ENCODE measurements around the gene CHCHD3. TPM values are rescaled to one million over a fixed set of nuclear protein-coding genes. Genes with fewer than 3 reads are reported as not detected.

The CHCHD3 gene
- polyA plus RNA-seq, 1 donor, result 56.8 TPM

- H3K9me3 ChIP-seq (ENCODE audit: control insufficient read depth, low read depth, low read length), result no peaks in the 10 kb centered on the region
These were observed 296.0 kb downstream of the CHCHD3 start for GRCh38 chr7:132785870-132786269.

GRCh38 chr7:132784406-132784805, 297.5 kb downstream of the CHCHD3 start:
- no peaks in the 10 kb centered on the region for H3K9me3 ChIP-seq (ENCODE audit: control insufficient read depth, low read depth, low read length)
- H3K36me3 ChIP-seq (ENCODE audit: control insufficient read depth, insufficient read depth, low read length), result peaks cover 14% of the 10 kb centered on the region
- H3K4me3 ChIP-seq (ENCODE audit: low read length), result no peak overlapping the region
- H3K27me3 ChIP-seq (ENCODE audit: control insufficient read depth, insufficient read depth, low read length), result no peaks in the 10 kb centered on the region
- H3K27ac ChIP-seq (ENCODE audit: low read length), result no peak overlapping the region
- WGBS (ENCODE audit: insufficient coverage, low lambda C conversion rate), result no CpG with 5 or more reads among the region's 4 CpGs
- no peaks in the 10 kb centered on the region for H3K4me1 ChIP-seq (ENCODE audit: control insufficient read depth, insufficient read depth, low read length)
- DNase-seq, result no peak

More at GRCh38 chr7:132785870-132786269, 296.0 kb downstream of the CHCHD3 start:
- H3K27ac ChIP-seq (ENCODE audit: low read length), result no peak overlapping the region
- 100% methylated on average over 1 of the region's 6 CpGs for WGBS (ENCODE audit: insufficient coverage, low lambda C conversion rate)
- no peaks in the 10 kb centered on the region for H3K4me1 ChIP-seq (ENCODE audit: control insufficient read depth, insufficient read depth, low read length)
- no peak for DNase-seq
- H3K4me3 ChIP-seq (ENCODE audit: low read length), result no peak overlapping the region
- H3K27me3 ChIP-seq (ENCODE audit: control insufficient read depth, insufficient read depth, low read length), result no peaks in the 10 kb centered on the region
- H3K36me3 ChIP-seq (ENCODE audit: control insufficient read depth, insufficient read depth, low read length), result peaks cover 14% of the 10 kb centered on the region

DNA sequence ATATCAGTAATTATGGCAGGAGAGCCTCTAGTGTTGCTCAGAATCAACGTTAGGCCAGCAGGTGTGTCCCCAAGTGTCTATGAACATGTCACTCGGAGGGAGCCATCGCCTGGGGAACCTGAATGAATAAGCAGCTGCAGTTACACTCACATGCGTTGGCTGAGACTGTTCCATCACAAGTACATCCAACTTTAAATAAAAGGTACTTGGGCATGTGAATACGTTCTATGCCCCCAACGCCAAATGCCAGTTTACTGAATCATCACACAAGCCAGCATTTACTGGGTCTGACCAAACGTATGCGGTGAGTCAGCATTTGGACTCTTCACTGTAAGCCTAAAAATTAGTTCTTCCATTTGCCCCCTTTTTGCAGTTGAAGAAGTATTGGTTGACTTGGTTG, 298.1 kb downstream of the CHCHD3 start:
- Histone ChIP-seq H3K27me3 (ENCODE audit: control insufficient read depth, insufficient read depth, low read length) (no peaks in the 10 kb centered on the region), H3K4me3 (ENCODE audit: low read length) (no peak overlapping the region), H3K9me3 (ENCODE audit: control insufficient read depth, low read depth, low read length) (no peaks in the 10 kb centered on the region), H3K4me1 (ENCODE audit: control insufficient read depth, insufficient read depth, low read length) (no peaks in the 10 kb centered on the region), H3K27ac (ENCODE audit: low read length) (no peak overlapping the region), H3K36me3 (ENCODE audit: control insufficient read depth, insufficient read depth, low read length) (peaks cover 14% of the 10 kb centered on the region)
- WGBS (ENCODE audit: insufficient coverage, low lambda C conversion rate), result no CpG with 5 or more reads among the region's 8 CpGs
- DNase-seq, result no peak

DNA sequence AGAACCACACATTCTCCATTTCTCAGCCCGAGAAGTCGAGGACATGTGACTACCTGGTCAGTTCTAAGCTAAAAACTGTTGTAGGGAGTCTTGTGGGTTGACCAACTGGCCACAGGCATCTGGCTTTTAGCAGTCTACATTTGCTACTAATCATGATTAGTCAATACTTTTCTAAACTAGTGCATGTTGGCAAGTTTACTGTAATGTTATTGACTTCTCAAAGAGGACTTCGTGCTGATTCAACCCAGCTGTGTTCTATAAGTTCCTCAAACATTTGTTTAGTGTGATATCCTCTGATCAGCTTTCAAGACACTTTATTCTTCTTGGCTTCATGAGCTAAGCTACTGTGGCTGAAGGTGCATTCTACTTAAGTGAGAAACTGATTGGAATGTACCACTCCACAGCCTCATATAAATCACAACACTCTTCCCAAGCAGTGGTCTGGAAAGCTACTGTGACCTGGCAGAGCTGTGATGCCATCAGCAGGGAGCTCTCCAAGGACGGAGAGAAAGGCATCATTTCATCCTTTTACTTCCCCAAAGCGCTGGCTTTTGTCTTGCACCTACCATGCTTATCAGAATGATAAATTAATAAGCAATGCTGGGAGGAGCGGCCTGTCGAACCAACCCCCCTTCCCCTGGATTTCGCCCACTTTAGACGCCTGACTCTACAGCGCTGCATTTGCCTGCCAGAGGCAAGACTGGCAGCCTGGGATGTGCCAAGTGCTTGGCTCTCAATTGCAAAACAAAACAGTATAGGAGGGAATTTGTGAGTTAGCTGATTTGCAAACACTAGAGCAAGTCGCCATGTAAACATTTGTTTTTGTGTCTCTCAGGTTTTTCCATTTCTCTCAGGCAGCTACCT, 298.9 kb downstream of the CHCHD3 start:
- H3K27me3 ChIP-seq (ENCODE audit: control insufficient read depth, insufficient read depth, low read length), result no peaks in the 10 kb centered on the region
- no peaks in the 10 kb centered on the region for H3K9me3 ChIP-seq (ENCODE audit: control insufficient read depth, low read depth, low read length)
- 80% methylated on average over 1 of the region's 11 CpGs for WGBS (ENCODE audit: insufficient coverage, low lambda C conversion rate)
- H3K36me3 ChIP-seq (ENCODE audit: control insufficient read depth, insufficient read depth, low read length), result peaks cover 14% of the 10 kb centered on the region
- no peak overlapping the region for H3K27ac ChIP-seq (ENCODE audit: low read length)
- DNase-seq, result no peak
- H3K4me3 ChIP-seq (ENCODE audit: low read length), result no peak overlapping the region
- no peaks in the 10 kb centered on the region for H3K4me1 ChIP-seq (ENCODE audit: control insufficient read depth, insufficient read depth, low read length)

DNA sequence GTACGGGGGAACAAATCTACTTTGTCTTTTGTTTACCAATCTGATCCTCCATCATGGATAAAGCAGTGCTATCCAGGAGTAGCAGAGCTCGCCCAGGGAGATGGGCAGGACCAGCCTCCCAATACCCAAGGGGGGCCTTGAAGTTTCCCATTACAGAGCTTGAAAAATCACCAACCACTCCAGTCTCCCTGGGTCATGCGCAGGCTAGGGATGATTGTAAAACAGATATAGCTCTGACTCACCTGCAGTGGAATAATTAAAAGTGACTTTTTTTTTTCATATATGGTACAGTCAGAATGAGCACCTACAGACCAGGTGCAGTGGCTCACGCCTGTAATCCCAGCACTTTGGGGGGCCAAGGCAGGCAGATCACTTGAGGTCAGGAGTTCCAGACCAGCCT, 301.1 kb downstream of the CHCHD3 start:
- Histone ChIP-seq H3K4me1 (ENCODE audit: control insufficient read depth, insufficient read depth, low read length) (no peaks in the 10 kb centered on the region), H3K9me3 (ENCODE audit: control insufficient read depth, low read depth, low read length) (no peaks in the 10 kb centered on the region), H3K36me3 (ENCODE audit: control insufficient read depth, insufficient read depth, low read length) (peaks cover 14% of the 10 kb centered on the region), H3K4me3 (ENCODE audit: low read length) (no peak overlapping the region), H3K27me3 (ENCODE audit: control insufficient read depth, insufficient read depth, low read length) (peaks cover 3% of the 10 kb centered on the region), H3K27ac (ENCODE audit: low read length) (no peak overlapping the region)
- DNase-seq, result no peak
- no CpG with 5 or more reads among the region's 4 CpGs for WGBS (ENCODE audit: insufficient coverage, low lambda C conversion rate)

DNA sequence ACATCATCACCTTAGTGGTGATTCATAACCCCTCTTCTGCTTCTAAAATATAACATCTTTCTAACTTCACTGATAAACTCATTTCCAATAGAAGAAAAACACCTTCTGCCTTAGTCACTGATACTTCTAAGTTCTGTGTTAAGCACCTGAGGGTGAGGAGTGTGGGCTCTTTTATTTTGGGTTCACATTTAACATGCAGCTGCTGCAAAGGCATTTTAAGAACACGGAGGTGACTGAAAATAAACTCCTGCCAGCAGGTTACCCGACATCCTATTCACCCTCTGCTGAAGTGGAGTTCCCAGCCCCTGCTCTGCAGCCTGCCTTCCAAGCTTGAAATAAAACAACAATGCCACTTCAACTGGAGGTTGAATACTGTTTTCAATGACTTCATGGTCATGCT, 302.7 kb downstream of the CHCHD3 start:
- no peak overlapping the region for H3K4me3 ChIP-seq (ENCODE audit: low read length)
- peaks cover 9% of the 10 kb centered on the region for H3K36me3 ChIP-seq (ENCODE audit: control insufficient read depth, insufficient read depth, low read length)
- H3K27ac ChIP-seq (ENCODE audit: low read length), result no peak overlapping the region
- H3K4me1 ChIP-seq (ENCODE audit: control insufficient read depth, insufficient read depth, low read length), result no peaks in the 10 kb centered on the region
- H3K27me3 ChIP-seq (ENCODE audit: control insufficient read depth, insufficient read depth, low read length), result peaks cover 3% of the 10 kb centered on the region
- no CpG with 5 or more reads among the region's 2 CpGs for WGBS (ENCODE audit: insufficient coverage, low lambda C conversion rate)
- no peak for DNase-seq
- no peaks in the 10 kb centered on the region for H3K9me3 ChIP-seq (ENCODE audit: control insufficient read depth, low read depth, low read length)

GRCh38 chr7:132778761-132779160, 303.1 kb downstream of the CHCHD3 start:
- Histone ChIP-seq H3K27ac (ENCODE audit: low read length) (no peak overlapping the region), H3K27me3 (ENCODE audit: control insufficient read depth, insufficient read depth, low read length) (peaks cover 3% of the 10 kb centered on the region), H3K4me3 (ENCODE audit: low read length) (no peak overlapping the region), H3K9me3 (ENCODE audit: control insufficient read depth, low read depth, low read length) (no peaks in the 10 kb centered on the region), H3K36me3 (ENCODE audit: control insufficient read depth, insufficient read depth, low read length) (peaks cover 5% of the 10 kb centered on the region), H3K4me1 (ENCODE audit: control insufficient read depth, insufficient read depth, low read length) (no peaks in the 10 kb centered on the region)
- WGBS (ENCODE audit: insufficient coverage, low lambda C conversion rate), result no CpG with 5 or more reads among the region's 4 CpGs
- no peak for DNase-seq

- Histone ChIP-seq H3K27me3 (ENCODE audit: control insufficient read depth, insufficient read depth, low read length) (peaks cover 3% of the 10 kb centered on the region), H3K27ac (ENCODE audit: low read length) (no peak overlapping the region), H3K9me3 (ENCODE audit: control insufficient read depth, low read depth, low read length) (no peaks in the 10 kb centered on the region), H3K36me3 (ENCODE audit: control insufficient read depth, insufficient read depth, low read length) (no peaks in the 10 kb centered on the region), H3K4me1 (ENCODE audit: control insufficient read depth, insufficient read depth, low read length) (no peaks in the 10 kb centered on the region), H3K4me3 (ENCODE audit: low read length) (no peak overlapping the region)
- no peak for DNase-seq
- WGBS (ENCODE audit: insufficient coverage, low lambda C conversion rate), result no CpG with 5 or more reads among the region's 4 CpGs
These were observed 303.9 kb downstream of the CHCHD3 start for GRCh38 chr7:132777956-132778355.

GRCh38 chr7:132777414-132777813, 304.5 kb downstream of the CHCHD3 start:
- no peaks in the 10 kb centered on the region for H3K9me3 ChIP-seq (ENCODE audit: control insufficient read depth, low read depth, low read length)
- 100% methylated on average over 2 of the region's 7 CpGs for WGBS (ENCODE audit: insufficient coverage, low lambda C conversion rate)
- H3K4me1 ChIP-seq (ENCODE audit: control insufficient read depth, insufficient read depth, low read length), result no peaks in the 10 kb centered on the region
- H3K36me3 ChIP-seq (ENCODE audit: control insufficient read depth, insufficient read depth, low read length), result no peaks in the 10 kb centered on the region
- H3K27me3 ChIP-seq (ENCODE audit: control insufficient read depth, insufficient read depth, low read length), result peaks cover 3% of the 10 kb centered on the region
- DNase-seq, result no peak
- no peak overlapping the region for H3K4me3 ChIP-seq (ENCODE audit: low read length)
- no peak overlapping the region for H3K27ac ChIP-seq (ENCODE audit: low read length)

GRCh38 chr7:132776048-132776620, 305.8 kb downstream of the CHCHD3 start:
- Histone ChIP-seq H3K27me3 (ENCODE audit: control insufficient read depth, insufficient read depth, low read length) (peaks cover 3% of the 10 kb centered on the region), H3K27ac (ENCODE audit: low read length) (no peak overlapping the region), H3K4me3 (ENCODE audit: low read length) (no peak overlapping the region), H3K9me3 (ENCODE audit: control insufficient read depth, low read depth, low read length) (no peaks in the 10 kb centered on the region), H3K36me3 (ENCODE audit: control insufficient read depth, insufficient read depth, low read length) (no peaks in the 10 kb centered on the region), H3K4me1 (ENCODE audit: control insufficient read depth, insufficient read depth, low read length) (no peaks in the 10 kb centered on the region)
- 100% methylated on average over 1 of the region's 5 CpGs for WGBS (ENCODE audit: insufficient coverage, low lambda C conversion rate)
- no peak for DNase-seq
